ENCODE measurements around the gene WDR64.

WDR64 gene

DNA sequence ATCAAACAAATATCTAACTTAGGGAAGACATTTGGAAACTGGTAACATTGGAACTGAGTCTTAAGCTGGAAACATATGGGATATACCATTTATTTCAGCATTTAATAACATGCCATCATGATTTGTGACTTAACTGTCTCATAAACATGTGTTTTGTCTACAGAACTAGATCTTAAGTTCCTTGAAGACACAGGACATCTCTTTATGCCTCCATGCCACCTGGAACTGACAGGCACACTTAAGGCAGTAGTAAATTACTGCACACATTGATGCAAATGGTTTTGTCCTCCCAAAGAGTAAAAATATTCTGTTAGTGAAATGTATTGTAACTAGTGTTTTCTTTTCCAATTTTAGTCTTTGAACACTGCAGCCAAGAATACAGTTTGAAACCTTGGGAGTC lies 194.3 kb downstream of the WDR64 start:
- DNase-seq: no peak

DNA sequence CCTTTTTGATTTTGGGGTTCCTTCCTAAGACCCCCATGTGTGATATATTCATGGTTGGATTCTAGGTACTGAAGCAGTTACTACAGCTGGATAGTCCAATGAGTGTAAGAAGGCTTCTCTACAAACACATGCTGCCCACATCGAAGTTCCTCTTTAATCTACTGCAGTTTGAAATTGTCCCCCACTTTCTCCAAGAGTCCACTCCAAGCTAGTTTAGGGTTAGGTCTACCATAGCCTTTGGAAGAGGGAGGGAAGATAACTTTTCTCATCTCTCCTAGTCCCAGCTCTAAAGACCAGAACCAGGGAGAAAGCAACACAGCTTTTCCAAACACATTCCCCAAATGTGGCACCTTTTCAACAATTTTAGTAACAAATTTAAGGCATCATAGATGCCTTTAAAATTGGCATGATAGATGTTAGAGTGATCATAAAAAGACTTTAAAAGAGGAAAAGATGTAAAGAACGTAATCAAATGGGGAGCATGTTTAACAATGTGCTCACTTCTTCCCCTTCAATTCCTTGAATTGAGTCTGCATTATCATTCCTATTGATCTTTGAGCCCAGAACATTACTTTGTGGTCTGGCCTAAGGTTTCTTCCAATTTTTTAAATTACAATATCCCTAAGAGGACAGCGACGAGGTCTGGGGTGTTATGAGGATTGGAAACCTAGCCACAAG lies 194.9 kb downstream of the WDR64 start:
- DNase-seq: no peak

DNA sequence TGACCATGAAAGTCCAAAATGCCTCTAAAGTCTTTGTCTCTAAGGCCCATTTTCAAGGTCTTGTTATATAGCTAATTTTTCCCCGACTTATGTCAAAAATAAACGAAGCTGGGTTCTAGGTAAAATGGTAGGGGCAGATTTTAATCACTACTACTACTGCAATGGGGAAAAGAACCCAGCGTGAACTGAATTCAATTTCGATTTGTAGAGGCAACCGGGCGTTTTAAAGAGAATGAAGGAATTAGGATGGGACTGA lies 195.4 kb downstream of the WDR64 start:
- no peak for DNase-seq

DNA sequence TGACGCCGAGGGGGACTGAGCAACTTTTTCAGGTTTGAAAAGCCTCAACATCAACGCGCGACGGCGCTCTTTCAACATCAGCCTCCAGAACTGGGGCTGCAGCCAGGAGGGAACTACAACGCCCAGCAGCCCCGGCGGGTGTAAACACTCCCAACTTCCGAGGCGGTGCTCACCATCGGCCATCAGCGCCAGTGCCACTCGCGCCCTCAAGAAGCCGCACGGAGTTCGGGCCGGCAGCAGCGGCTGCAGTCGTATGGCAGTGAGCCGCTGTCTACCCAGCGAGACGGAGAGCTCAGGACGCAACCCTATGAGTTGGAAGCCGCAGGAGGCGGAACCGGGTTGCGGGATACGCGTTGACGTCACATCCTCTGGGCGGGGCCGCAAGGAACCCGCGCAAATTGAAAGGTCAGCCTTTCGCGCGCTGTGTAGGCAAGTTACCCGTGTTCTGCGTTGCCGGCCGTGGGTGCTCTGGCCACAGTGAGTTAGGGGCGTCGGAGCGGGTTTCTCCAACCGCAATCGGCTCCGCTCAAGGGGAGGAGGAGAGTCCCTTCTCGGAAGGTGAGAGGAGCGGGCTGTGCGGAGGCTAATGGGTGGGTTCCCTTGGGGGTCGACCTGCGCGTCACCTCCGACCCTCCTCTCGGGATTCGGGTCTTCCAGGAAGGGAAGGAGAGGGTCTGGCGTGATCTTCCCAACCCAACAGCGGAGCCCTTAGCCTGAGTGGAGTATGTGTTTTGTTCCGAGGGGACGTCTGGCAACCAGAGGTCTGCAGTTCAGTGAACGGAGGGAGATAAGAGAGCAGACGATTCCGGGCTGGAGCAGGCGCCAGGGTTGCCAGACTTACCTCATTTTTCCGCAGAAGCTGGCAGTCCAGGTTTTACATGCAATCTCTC lies 196.0 kb downstream of the WDR64 start, which contains the start of gene EXO1:
TSS of gene EXO1 (plus strand) at position 409 of the 890 bp plus-strand sequence. CDS start 2,222 bp downstream, outside the sequence.
- peak; percentile 72 for DNase-seq

DNA sequence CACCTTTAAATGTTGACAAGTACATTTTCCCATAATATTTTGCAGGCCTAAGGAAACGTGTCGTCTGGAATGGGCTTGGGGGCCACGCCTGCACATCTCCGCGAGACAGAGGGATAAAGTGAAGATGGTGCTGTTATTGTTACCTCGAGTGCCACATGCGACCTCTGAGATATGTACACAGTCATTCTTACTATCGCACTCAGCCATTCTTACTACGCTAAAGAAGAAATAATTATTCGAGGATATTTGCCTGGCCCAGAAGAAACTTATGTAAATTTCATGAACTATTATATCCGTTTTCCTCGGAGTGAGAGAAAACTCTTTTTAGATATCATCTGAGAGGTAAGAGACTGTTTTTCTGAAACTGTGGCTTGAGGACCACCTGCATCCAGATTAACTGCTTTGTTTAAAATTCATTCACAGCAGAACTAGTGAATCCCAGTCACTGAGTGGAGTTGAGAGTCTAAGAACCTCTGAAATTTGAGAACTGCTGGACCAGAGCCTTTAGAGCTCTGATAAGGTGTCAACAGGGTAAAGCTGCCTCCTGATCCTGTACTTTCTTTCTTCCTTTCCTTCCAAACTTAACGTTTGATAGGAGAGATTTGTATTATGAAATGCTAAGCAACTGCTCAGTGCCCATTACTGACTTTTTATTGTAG lies 196.7 kb downstream of the WDR64 start:
- no peak for DNase-seq

DNA sequence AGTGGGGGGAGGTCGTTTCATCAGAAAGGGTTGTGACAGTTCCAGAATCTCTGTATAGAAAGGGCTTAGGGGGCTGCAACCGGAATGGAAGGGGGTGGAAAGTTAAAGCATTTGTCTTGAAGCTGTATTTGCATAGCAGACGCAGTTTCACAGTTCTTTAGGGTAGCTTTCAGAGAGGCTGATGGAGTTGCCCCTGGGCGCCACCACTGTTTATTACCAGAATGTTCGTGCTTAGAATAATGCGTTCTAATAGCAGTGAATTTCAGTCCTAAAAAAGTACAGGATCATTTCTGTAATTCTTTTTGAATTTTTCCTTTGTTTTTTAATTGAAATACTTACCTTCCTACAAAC lies 197.2 kb downstream of the WDR64 start:
- no peak for DNase-seq

All from effector CD8-positive, alpha-beta T cell (primary cell).